ENCODE measurements around the gene TLK1. TPM values are rescaled to one million over a fixed set of nuclear protein-coding genes. Genes with fewer than 3 reads are reported as not detected.
A peak's percentile ranks its signal among the peaks of the same experiment; 100 is the strongest.

The TLK1 gene
- total and polyA plus RNA-seq, 2 donors (not counting 1 experiment from before 2014, with no cell fraction given) = 23.5 to 29.9 TPM

- TF ChIP-seq EZH2 (IDR thresholded peaks at IDR 0.05; ENCODE audit: low read length, missing control alignments) (no peak), CTCF (conservative IDR thresholded peaks at IDR 0.05 in 1 of 2, IDR thresholded peaks at IDR 0.05 in 1 of 2; ENCODE audit: low read depth in 1 of 2, low read length in 2 of 2) (no peak)
- no peak overlapping the region for H3K4me3 ChIP-seq (replicated peaks in 1 of 4; ENCODE audit: control extremely low read depth in 1 of 4, insufficient read depth in 1 of 4, low read depth in 3 of 4, low read length in 4 of 4)
- no peak overlapping the region for H3K27ac ChIP-seq (ENCODE audit: insufficient read depth, low read length)
- no peak overlapping the region for H2AFZ ChIP-seq (ENCODE audit: low read length)
- no peaks in the 10 kb centered on the region for H3K27me3 ChIP-seq (ENCODE audit: control insufficient read depth, insufficient read depth, low read length)
- no peaks in the 10 kb centered on the region for H4K20me1 ChIP-seq (ENCODE audit: control insufficient read depth, extremely low read depth, insufficient read depth, low read length)
- H3K9me3 ChIP-seq (ENCODE audit: control insufficient read depth, insufficient read depth, low read depth, low read length) = no peaks in the 10 kb centered on the region
- H3K4me2 ChIP-seq (ENCODE audit: extremely low read depth, insufficient read depth, low read length) = no peak overlapping the region
- no peak for DNase-seq (ENCODE audit: low read depth in 2 of 2)
- no peak overlapping the region for H3K9ac ChIP-seq (ENCODE audit: insufficient read depth, low read length)
- H3K4me1 ChIP-seq (ENCODE audit: control insufficient read depth, extremely low read depth, insufficient read depth, low read length) = no peaks in the 10 kb centered on the region
- H3K79me2 ChIP-seq (ENCODE audit: control insufficient read depth, insufficient read depth, low read length) = no peaks in the 10 kb centered on the region
- H3K36me3 ChIP-seq (ENCODE audit: control insufficient read depth, insufficient read depth, low read length) = no peaks in the 10 kb centered on the region
Measured at GRCh38 chr2:171057575-171057974, 103.1 kb downstream of the TLK1 start.

GRCh38 chr2:171056307-171056706 lies 104.4 kb downstream of the TLK1 start:
- no peak overlapping the region for H3K27ac ChIP-seq (ENCODE audit: insufficient read depth, low read length)
- no peaks in the 10 kb centered on the region for H4K20me1 ChIP-seq (ENCODE audit: control insufficient read depth, extremely low read depth, insufficient read depth, low read length)
- H3K4me1 ChIP-seq (ENCODE audit: control insufficient read depth, extremely low read depth, insufficient read depth, low read length) = no peaks in the 10 kb centered on the region
- H3K79me2 ChIP-seq (ENCODE audit: control insufficient read depth, insufficient read depth, low read length) = no peaks in the 10 kb centered on the region
- no peak for TF ChIP-seq CTCF (conservative IDR thresholded peaks at IDR 0.05 in 1 of 2, IDR thresholded peaks at IDR 0.05 in 1 of 2; ENCODE audit: low read depth in 1 of 2, low read length in 2 of 2)
- no peak for TF ChIP-seq EZH2 (IDR thresholded peaks at IDR 0.05; ENCODE audit: low read length, missing control alignments)
- H3K4me3 ChIP-seq (replicated peaks in 1 of 4; ENCODE audit: control extremely low read depth in 1 of 4, insufficient read depth in 1 of 4, low read depth in 3 of 4, low read length in 4 of 4) = no peak overlapping the region
- H2AFZ ChIP-seq (ENCODE audit: low read length) = no peak overlapping the region
- H3K36me3 ChIP-seq (ENCODE audit: control insufficient read depth, insufficient read depth, low read length) = no peaks in the 10 kb centered on the region
- H3K4me2 ChIP-seq (ENCODE audit: extremely low read depth, insufficient read depth, low read length) = no peak overlapping the region
- no peaks in the 10 kb centered on the region for H3K9me3 ChIP-seq (ENCODE audit: control insufficient read depth, insufficient read depth, low read depth, low read length)
- H3K27me3 ChIP-seq (ENCODE audit: control insufficient read depth, insufficient read depth, low read length) = no peaks in the 10 kb centered on the region
- peak in 1 of 2 donors; percentile 75 for DNase-seq (ENCODE audit: low read depth in 2 of 2)
- no peak overlapping the region for H3K9ac ChIP-seq (ENCODE audit: insufficient read depth, low read length)

- Histone ChIP-seq H3K9ac (ENCODE audit: insufficient read depth, low read length) (no peak overlapping the region), H2AFZ (ENCODE audit: low read length) (no peak overlapping the region), H4K20me1 (ENCODE audit: control insufficient read depth, extremely low read depth, insufficient read depth, low read length) (no peaks in the 10 kb centered on the region), H3K79me2 (ENCODE audit: control insufficient read depth, insufficient read depth, low read length) (no peaks in the 10 kb centered on the region), H3K27me3 (ENCODE audit: control insufficient read depth, insufficient read depth, low read length) (no peaks in the 10 kb centered on the region), H3K36me3 (ENCODE audit: control insufficient read depth, insufficient read depth, low read length) (no peaks in the 10 kb centered on the region), H3K4me1 (ENCODE audit: control insufficient read depth, extremely low read depth, insufficient read depth, low read length) (no peaks in the 10 kb centered on the region), H3K4me3 (replicated peaks in 1 of 4; ENCODE audit: control extremely low read depth in 1 of 4, insufficient read depth in 1 of 4, low read depth in 3 of 4, low read length in 4 of 4) (no peak overlapping the region), H3K27ac (ENCODE audit: insufficient read depth, low read length) (no peak overlapping the region), H3K4me2 (ENCODE audit: extremely low read depth, insufficient read depth, low read length) (no peak overlapping the region), H3K9me3 (ENCODE audit: control insufficient read depth, insufficient read depth, low read depth, low read length) (no peaks in the 10 kb centered on the region)
- TF ChIP-seq CTCF (conservative IDR thresholded peaks at IDR 0.05 in 1 of 2, IDR thresholded peaks at IDR 0.05 in 1 of 2; ENCODE audit: low read depth in 1 of 2, low read length in 2 of 2) = no peak
- TF ChIP-seq EZH2 (IDR thresholded peaks at IDR 0.05; ENCODE audit: low read length, missing control alignments) = no peak
- DNase-seq (ENCODE audit: low read depth in 2 of 2) = no peak
Measured at GRCh38 chr2:171049691-171050090, 111.0 kb downstream of the TLK1 start.

All from fibroblast of lung (primary cell).